HEK293 (cell line): ENCODE data around the gene SYCE1.

Experiments
- CTCF ChIA-PET: fragments of 350-600 bp; formaldehyde crosslinking; extraction: SDS; loops from one replicate; lab custom pipeline; 2021; ENCODE audit warnings: antibody characterized with exemption; lab: Yijun Ruan, JAX
- POLR2A ChIA-PET: fragments of 300-600 bp; formaldehyde crosslinking; extraction: SDS; loops from one replicate; lab custom pipeline; 2020; ENCODE audit warnings: antibody characterized with exemption, inconsistent platforms; lab: Yijun Ruan, JAX
- H3K27ac ChIP-seq: fragments of 200-500 bp; sonication (Bioruptor generic); 2 replicates; pipeline ENCODE4 v1.5.1; 2014; ENCODE audit warnings: low read depth, low read length, control low read depth, inconsistent platforms; ENCODE audit errors: extremely low read depth
- H3K36me3 ChIP-seq, 2 experiments: fragments of 200-500 bp in 1 of 2; sonication (Bioruptor generic) in 1 of 2; 1 replicate in 1 of 2; 2 replicates in 1 of 2; pipeline ENCODE4 v1.5.1; 2014 to 2017; ENCODE audit warnings: inconsistent platforms in 2 of 2, low read length in 2 of 2; ENCODE audit not compliant: control insufficient read depth in 2 of 2, insufficient read depth in 1 of 2
- H3K4me1 ChIP-seq: fragments of 200-500 bp; sonication (Bioruptor generic); 2 replicates; pipeline ENCODE4 v1.5.1; 2014; ENCODE audit warnings: mild to moderate bottlenecking, low read length, inconsistent platforms; ENCODE audit not compliant: control insufficient read depth, insufficient read depth
- H3K4me3 ChIP-seq: 2 replicates; pipeline ENCODE4 v1.5.1; 2011; ENCODE audit warnings: low read depth, mild to moderate bottlenecking, control low read depth, low read length, moderate library complexity
- H3K9me3 ChIP-seq: fragments of 200-500 bp; sonication (Bioruptor generic); 2 replicates; pipeline ENCODE4 v1.5.1; 2014; ENCODE audit warnings: low read depth, low read length, inconsistent platforms; ENCODE audit not compliant: control insufficient read depth, insufficient read depth
- KLF1 ChIP-seq: fragments of 450-650 bp; formaldehyde crosslinking; IDR thresholded peaks from 2 replicates; pipeline ENCODE4 v1.5.1; 2016; ENCODE audit warnings: missing biosample characterization, missing genetic modification characterization
- SALL2 ChIP-seq: fragments of 450-650 bp; formaldehyde crosslinking; IDR thresholded peaks from 2 replicates; pipeline ENCODE4 v1.5.0; 2017; ENCODE audit warnings: missing biosample characterization, mild to moderate bottlenecking, missing genetic modification characterization, borderline replicate concordance
- ZBTB20 ChIP-seq: fragments of 450-650 bp; formaldehyde crosslinking; IDR thresholded peaks from 2 replicates; pipeline ENCODE4 v1.5.1; 2016; ENCODE audit warnings: missing biosample characterization, missing genetic modification characterization
- ZNF423 ChIP-seq: fragments of 450-650 bp; formaldehyde crosslinking; IDR thresholded peaks from 2 replicates; pipeline ENCODE4 v1.5.1; 2016; ENCODE audit warnings: missing biosample characterization, missing genetic modification characterization
- ZNF530 ChIP-seq: fragments of 450-650 bp; formaldehyde crosslinking; IDR thresholded peaks from 2 replicates; pipeline ENCODE4 v1.5.1; 2016; ENCODE audit warnings: low read depth, missing biosample characterization, missing genetic modification characterization

The SYCE1 gene

GRCh38 chr10:133509700-133510099 lies 55.7 kb downstream of the SYCE1 start:
- POLR2A ChIA-PET, result no interaction called here
- H3K4me1 ChIP-seq, result no peaks in the 10 kb centered on the region
- H3K9me3 ChIP-seq, result no peaks in the 10 kb centered on the region
- no peaks in the 10 kb centered on the region for H3K36me3 ChIP-seq
- H3K4me3 ChIP-seq, result no peak overlapping the region
- CTCF ChIA-PET, result interaction anchor here (0.7 to 2.3 kb wide), 4 partner anchors 9 to 78 kb away, joined by 3 to 12 read pairs (median 4); no protein-coding TSS in a partner anchor
- H3K27ac ChIP-seq, result no peak overlapping the region
- TF ChIP-seq ZBTB20 (tag by site-specific recombination) (no peak), KLF1 (tag by site-specific recombination) (no peak), SALL2 (tag by site-specific recombination) (no peak), ZNF530 (no peak), ZNF423 (tag by site-specific recombination) (no peak)
- TF ChIP-seq, all 188 proteins: peak for 0
